Measurements from ENCODE around the gene MRPL55.

The MRPL55 gene

GRCh38 chr1:228065543-228066347, 43.4 kb downstream of the MRPL55 start:
- Histone ChIP-seq H3K4me3 (no peak overlapping the region), H3K27ac (no peak overlapping the region)
- no peak for TF ChIP-seq CTCF (IDR thresholded peaks at IDR 0.05)
- no peak for DNase-seq (ENCODE audit: low spot score)

- DNase-seq (ENCODE audit: low spot score) = no peak
Measured at GRCh38 chr1:228064741-228065542, 44.2 kb downstream of the MRPL55 start.

GRCh38 chr1:228064296-228064695, 44.8 kb downstream of the MRPL55 start:
- no peak for TF ChIP-seq CTCF (IDR thresholded peaks at IDR 0.05)
- no peak overlapping the region for H3K27ac ChIP-seq
- no peak overlapping the region for H3K4me3 ChIP-seq
- no peak for DNase-seq (ENCODE audit: low spot score)

More at GRCh38 chr1:228064741-228065542, 44.2 kb downstream of the MRPL55 start:
- TF ChIP-seq CTCF (IDR thresholded peaks at IDR 0.05) = no peak
- Histone ChIP-seq H3K4me3 (no peak overlapping the region), H3K27ac (no peak overlapping the region)

DNA sequence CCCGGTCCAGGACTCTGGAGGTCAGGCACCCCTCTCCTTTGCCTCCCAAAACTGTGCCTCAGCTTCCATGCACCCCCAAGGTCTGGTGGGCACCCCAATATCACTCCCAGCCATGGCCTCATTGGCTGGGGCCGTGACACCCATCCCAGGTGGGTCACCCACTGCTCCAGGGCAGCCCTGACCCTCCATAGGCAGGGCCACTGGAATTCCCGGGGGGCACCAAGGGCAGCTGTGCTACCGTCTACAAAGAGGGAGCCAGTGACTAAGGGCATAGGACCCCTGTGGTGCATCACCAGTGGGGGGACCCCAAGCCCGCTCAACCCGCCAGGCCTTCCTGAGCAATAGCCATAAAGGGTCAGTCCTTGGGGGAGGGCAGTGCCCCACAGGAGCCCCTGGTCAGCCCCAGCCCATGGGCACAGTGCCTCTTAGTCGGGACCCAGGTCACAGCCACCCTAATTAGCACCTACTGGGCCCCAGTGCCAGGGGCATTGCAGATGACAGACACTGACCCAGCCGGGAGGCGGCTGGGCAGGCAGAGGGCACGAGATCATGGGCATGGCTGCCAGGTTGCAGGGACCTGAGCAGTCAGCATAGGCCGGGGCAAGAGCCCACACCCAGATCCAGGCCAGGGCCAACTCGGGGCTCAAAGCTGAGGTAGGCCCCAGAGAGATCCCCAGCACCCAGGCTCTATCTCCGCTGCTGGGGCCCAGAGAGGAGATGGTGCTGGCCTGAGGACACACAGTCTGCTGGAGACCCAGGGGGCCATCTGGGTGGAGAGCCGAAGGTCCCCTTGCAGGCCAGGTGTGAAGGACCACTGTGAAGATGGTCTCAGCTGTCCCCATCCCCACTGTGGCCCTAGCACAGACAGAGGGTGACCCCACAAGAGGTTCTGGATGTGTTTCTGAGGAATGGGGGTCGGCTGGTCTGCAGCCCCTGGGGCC, 45.6 kb downstream of the MRPL55 start:
- DNase-seq (ENCODE audit: low spot score) = no peak
- Histone ChIP-seq H3K27ac (no peak overlapping the region), H3K4me3 (no peak overlapping the region)
- TF ChIP-seq CTCF (IDR thresholded peaks at IDR 0.05) = no peak

DNA sequence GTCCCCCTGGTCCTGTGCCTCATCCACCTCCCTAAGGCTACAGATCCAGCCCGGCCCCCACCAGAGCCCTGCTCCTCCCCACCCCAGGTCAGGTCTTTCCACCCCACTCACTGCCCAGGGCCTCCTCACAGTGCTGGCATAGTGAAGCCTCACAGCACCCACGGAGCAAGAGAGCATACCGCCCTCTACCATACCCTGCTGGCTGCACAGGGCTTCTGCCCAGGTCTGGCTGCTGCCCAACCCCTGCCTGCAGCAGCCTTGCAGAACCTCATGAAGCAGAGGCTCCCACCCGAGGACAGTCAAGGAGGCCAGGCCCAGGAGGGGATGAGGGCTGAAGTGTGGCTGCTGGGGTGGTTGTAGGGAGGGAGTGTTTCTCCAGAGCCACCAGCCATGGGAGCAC, 46.3 kb downstream of the MRPL55 start:
- Histone ChIP-seq H3K27ac (no peak overlapping the region), H3K4me3 (no peak overlapping the region)
- DNase-seq (ENCODE audit: low spot score) = no peak
- no peak for TF ChIP-seq CTCF (IDR thresholded peaks at IDR 0.05)

GRCh38 chr1:228062085-228062791, 46.9 kb downstream of the MRPL55 start:
- DNase-seq (ENCODE audit: low spot score) = no peak
- Histone ChIP-seq H3K27ac (no peak overlapping the region), H3K4me3 (no peak overlapping the region)
- TF ChIP-seq CTCF (IDR thresholded peaks at IDR 0.05) = no peak
